Stimulated activated CD4-positive, alpha-beta T cell treated with anti-CD3 and anti-CD28 coated beads, TNF-alpha, amount 100 ng/mL, for 1 hour (primary cell): ENCODE measurements around the gene OR1Q1.
"Not testable (repeated sequence)": the region's sequence is repeated elsewhere in the genome, so short reads cannot be mapped to it uniquely, and the experiment has no call there.

Experiments used
- DNase-seq, 3 donors: peaks; one replicate each; pipeline ENCODE4 v3.0.0-alpha.2; 2020; ENCODE audit warnings: low read depth in 3 of 3, low spot score in 1 of 3

OR1Q1 gene, protein sequence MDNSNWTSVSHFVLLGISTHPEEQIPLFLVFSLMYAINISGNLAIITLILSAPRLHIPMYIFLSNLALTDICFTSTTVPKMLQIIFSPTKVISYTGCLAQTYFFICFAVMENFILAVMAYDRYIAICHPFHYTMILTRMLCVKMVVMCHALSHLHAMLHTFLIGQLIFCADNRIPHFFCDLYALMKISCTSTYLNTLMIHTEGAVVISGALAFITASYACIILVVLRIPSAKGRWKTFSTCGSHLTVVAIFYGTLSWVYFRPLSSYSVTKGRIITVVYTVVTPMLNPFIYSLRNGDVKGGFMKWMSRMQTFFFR

DNA sequence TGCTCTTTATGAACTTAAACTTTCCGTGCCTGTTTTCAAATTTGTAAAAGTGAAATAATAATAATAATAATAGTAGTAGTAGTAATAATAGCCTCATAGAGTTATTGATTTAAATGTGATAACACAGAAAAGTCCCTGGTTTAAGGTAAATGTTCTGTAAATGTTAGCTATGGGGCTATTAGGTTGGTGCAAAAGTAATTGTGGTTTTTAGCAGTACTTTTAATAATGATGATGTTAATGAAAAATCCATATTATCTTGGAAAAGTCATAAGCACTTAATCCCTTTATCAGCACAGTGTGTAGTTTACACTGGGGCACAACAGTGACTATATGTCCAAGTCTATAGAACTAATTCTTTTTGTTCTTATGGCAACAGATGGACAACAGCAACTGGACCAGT lies at the start of gene OR1Q1:
Gene OR1Q1, plus strand, starts transcription at position 377 of the 400 bp plus-strand sequence. Its CDS starts 0 bp downstream, at position 377.
- DNase-seq: no peak

DNA sequence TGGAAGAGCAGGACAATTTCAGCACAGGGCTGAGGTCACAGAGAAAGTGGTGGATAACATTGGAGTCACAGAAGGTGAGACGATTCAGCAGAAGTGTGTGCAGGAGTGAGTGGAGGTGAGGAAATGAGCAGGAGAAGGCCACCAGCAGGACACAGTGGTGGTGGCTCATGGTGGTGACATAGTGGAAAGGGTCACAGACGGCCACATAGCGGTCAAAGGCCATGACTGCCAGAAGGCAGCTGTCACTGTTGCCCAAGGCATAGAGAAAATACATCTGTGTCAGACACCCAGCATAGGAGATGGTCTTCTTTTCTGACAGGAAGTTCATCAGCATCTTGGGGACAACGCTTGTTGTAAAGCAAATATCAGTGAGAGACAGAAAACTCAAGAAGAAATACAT lies 46.6 kb upstream of the OR1Q1 start:
- no peak for DNase-seq

DNA sequence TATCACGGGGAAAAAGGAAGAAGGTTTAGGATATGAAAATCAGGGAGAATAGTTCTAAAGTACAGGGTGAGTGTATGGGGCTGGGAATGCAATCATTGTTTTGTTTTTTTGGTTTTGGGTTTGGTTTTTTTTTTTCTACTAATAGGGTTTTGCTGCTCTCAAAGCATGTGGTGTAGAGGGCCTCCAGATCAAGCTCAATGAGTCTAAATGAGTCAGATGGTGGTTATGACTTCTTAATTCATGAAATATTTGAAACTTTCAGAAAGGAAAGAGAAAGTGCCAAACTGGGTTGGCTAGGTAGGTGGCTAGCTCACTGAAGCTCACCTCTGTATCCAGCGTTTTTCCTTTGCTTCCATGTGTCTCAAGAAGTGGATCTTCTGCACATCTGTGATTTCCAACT lies 42.1 kb upstream of the OR1Q1 start:
- DNase-seq: no peak

GRCh38 chr9:122579874-122580273 lies 34.7 kb upstream of the OR1Q1 start:
- no peak for DNase-seq

DNA sequence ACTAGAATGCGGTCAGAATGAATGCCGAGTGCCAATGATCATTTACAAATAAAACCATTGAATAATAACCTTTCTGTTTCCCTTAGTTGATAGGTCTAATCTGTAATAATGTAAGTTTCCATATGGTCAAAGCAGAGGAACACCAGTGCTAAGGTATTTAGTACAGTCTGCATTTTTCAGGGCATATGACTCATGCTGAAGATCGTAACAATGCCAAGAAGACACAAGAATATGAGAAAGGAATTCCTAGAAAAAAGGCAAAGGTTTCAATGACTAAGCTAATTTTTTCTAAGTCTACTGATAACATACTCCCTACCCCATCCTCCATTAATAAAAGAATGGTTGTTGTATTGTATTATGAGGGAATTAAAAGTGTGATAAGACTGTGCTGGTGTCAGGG lies 34.2 kb upstream of the OR1Q1 start:
- DNase-seq: no peak

- DNase-seq: not testable (repeated sequence)
Observed at GRCh38 chr9:122583284-122583683, 31.3 kb upstream of the OR1Q1 start, which contains the start of gene OR1L8. Gene OR1L8, minus strand, starts transcription at chr9:122583384. Its CDS starts 14,907 bp downstream, at chr9:122568477.

DNA sequence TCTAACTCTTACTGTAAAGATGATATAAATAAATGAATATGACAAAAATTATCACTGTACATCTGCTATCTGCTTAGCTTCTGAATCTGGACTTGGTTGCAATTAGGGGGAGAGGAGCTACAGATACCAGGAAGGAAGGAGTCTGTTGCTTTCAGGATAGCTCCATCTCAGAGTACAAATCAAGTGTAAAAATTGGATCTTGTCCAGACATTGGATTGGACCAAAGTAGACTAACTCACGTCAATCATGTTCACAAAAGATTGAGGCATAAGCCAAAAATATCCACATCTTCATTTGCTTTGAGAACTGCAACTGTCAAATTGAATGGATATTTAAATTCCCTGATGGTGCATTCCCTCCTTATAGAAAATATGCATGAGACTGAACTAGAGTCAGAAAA lies 8.8 kb upstream of the OR1Q1 start:
- DNase-seq: no peak

DNA sequence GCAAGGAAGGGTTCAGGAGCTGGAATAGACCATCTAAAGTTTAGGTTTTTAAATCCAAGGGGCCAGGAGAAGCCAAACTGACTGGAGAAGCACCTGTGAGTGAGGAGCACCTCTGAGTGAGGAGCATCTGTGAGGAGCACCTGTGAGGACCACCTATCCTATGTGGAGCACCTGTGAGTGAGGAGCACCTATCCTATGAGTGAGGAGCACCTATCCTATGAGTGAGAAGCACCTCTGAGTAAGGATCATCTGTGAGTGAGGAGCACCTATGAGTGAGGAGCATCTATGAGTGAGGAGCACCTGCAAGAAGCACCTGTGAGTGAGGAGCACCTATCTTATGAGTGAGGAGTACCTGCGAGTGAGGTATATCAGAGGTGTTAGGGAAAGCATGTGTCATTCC lies 8.0 kb upstream of the OR1Q1 start:
- no peak for DNase-seq

DNA sequence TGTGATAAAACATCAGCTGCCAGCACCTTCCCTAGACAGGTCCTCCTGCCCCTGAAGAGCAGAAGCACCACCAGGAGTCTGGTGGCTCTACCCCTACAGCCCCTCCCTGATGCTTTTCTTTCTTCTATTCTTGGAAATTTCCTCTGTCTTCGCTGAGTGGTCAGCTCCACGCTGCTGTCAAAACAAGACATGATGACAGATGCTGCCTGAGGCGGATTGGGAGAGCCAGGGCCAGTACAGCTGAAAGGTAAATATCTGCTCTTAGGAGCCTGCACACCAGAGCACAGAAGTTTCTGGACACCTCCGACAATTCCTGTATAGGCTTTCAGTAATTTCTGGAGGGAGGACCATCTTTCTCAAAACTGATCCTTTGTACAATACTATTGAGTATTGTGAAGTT lies 4.7 kb upstream of the OR1Q1 start:
- no peak for DNase-seq

- DNase-seq: no peak
Observed at GRCh38 chr9:122619996-122620395, 5.5 kb downstream of the OR1Q1 start.

- no peak for DNase-seq
Observed at GRCh38 chr9:122642226-122642625, 27.7 kb downstream of the OR1Q1 start.

DNA sequence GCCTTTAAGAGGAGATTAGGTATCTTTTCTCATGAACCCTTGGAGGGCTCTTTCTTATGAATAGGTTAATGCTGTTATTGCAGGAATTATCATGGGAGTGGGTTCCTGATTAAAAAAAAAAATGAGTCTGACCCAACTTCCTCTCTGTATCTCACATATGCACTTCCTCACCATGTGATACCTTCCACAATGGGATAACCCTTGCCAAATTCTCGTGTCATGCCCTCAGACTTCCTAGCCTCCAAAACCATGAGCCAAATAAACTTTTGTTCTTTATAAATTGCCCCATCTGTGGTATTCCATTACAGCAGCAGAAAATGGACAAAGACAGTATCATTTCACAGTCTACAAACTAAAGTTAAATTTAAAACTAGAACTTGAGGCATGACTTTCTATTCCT lies 41.8 kb downstream of the OR1Q1 start:
- no peak for DNase-seq

GRCh38 chr9:122657527-122657926 lies 43.0 kb downstream of the OR1Q1 start, which contains the start of gene OR1B1:
Gene OR1B1, minus strand, starts transcription at chr9:122657627.
- no peak for DNase-seq

DNA sequence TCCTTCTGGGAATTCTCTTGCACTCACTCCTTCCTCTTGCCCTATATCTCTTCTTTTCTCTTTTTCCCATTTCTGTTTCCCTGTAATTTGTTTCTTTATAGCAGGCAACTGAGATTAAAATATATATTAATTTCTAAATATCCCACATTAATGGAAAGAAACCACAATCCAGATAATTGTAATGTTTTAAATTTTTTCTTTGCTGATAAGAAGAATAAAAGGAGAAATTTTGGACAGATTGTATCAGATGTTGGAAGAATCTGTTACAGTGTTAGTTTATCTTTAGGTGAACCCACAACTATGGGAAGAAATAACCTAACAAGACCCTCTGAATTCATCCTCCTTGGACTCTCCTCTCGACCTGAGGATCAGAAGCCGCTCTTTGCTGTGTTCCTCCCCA lies 46.9 kb downstream of the OR1Q1 start, which contains the start of gene OR1L1:
Gene OR1L1, plus strand, starts transcription at position 301 of the 400 bp plus-strand sequence. Its CDS starts 0 bp downstream, at position 301.
- no peak for DNase-seq
